ENCODE measurements around the gene IFTAP. TPM values are rescaled to one million over a fixed set of nuclear protein-coding genes. Genes with fewer than 3 reads are reported as not detected.
"Not testable (repeated sequence)": the region's sequence is repeated elsewhere in the genome, so short reads cannot be mapped to it uniquely, and the experiment has no call there.

The IFTAP gene
- total RNA-seq, 6 experiments from 2014 or later: 5.2 to 11.4 (median 8.6) TPM

DNA sequence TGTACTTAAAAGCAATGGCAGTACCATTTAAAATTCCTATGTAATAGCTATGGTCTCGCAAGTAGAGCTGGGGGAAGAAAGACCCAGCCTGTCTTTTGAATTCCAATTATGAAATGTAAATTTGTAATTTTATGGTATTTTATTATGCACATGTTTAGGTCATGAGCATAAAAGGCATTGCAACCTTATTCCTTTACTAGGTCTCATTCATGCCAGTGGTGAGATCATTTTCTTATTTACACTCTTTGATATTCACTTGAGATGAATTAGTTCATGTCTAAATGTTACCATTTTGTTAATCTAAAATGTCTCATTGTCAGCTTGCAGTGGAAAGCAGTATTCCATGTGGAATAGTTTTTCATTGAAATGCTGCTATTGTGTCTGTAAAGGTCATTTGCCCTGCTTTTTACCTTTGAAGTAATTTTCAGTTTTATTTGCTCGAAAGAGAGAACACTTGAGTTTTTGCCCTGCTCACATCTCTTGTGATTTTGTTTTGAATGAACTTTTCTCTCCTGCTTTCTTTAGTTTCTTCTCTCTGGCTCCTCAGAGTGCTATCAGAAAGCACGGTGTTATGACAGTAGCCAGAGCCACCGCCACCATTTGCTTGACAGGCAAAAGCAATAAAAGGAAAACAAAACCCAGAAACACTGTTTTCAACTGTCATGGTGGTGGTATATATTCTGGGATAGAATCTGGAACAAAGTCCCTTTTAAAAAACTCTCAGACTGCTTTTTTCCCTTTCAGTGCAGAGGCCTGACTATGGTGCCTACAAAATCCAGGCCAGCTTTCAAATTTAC is 41.0 kb downstream of the IFTAP start:
- peaks cover 0 to 6% (median 0%) of the 10 kb centered on the region in 4 donors for H3K36me3 ChIP-seq
- 67% methylated on average over 4 of the region's 4 CpGs for WGBS (ENCODE audit: insufficient coverage, low coverage, low lambda C conversion rate, missing lambda C conversion rate)
- intact Hi-C loops (cut with DNase I): no loop called here
- no peaks in the 10 kb centered on the region for H3K9me3 ChIP-seq
- DNase-seq (no peak), ATAC-seq (no peak)
- no peaks in the 10 kb centered on the region for H3K27me3 ChIP-seq
- no peak overlapping the region for H3K27ac ChIP-seq
- no peak for TF ChIP-seq POLR2A (IDR thresholded peaks at IDR 0.05)
- TF ChIP-seq, protein P1, sequence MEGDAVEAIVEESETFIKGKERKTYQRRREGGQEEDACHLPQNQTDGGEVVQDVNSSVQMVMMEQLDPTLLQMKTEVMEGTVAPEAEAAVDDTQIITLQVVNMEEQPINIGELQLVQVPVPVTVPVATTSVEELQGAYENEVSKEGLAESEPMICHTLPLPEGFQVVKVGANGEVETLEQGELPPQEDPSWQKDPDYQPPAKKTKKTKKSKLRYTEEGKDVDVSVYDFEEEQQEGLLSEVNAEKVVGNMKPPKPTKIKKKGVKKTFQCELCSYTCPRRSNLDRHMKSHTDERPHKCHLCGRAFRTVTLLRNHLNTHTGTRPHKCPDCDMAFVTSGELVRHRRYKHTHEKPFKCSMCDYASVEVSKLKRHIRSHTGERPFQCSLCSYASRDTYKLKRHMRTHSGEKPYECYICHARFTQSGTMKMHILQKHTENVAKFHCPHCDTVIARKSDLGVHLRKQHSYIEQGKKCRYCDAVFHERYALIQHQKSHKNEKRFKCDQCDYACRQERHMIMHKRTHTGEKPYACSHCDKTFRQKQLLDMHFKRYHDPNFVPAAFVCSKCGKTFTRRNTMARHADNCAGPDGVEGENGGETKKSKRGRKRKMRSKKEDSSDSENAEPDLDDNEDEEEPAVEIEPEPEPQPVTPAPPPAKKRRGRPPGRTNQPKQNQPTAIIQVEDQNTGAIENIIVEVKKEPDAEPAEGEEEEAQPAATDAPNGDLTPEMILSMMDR (IDR thresholded peaks at IDR 0.05): no peak
- no peaks in the 10 kb centered on the region for H3K4me1 ChIP-seq
- no peak overlapping the region for H3K4me3 ChIP-seq

DNA sequence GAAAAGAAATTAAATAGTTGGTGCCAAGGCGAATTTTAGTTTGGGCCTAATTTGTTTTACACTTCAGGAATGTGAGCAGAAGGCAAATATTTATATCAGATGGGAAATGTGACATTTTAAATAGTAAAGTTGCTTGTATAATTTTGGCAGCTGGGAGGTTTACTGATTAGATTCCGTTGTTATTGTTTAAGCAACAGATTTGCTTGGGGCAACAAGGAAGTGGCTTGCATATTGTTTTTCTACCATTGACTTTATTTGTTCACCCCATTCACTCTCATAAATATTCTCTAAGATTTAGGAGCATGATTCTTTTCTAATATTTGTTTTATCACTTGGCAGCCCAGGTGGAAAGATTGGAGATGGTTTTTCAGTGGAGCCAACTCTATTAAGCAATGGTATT is 44.3 kb downstream of the IFTAP start:
- Histone ChIP-seq H3K27me3 (no peaks in the 10 kb centered on the region), H3K4me3 (no peak overlapping the region), H3K27ac (no peak overlapping the region), H3K9me3 (no peaks in the 10 kb centered on the region), H3K36me3 (peaks cover 0 to 5% (median 0%) of the 10 kb centered on the region in 4 donors), H3K4me1 (no peaks in the 10 kb centered on the region)
- TF ChIP-seq POLR2A (IDR thresholded peaks at IDR 0.05): no peak
- TF ChIP-seq, protein P1 (IDR thresholded peaks at IDR 0.05): no peak
- ATAC-seq: no peak
- WGBS (ENCODE audit: insufficient coverage, low coverage, low lambda C conversion rate, missing lambda C conversion rate): 41% methylated on average over 2 of the region's 2 CpGs
- intact Hi-C loops (cut with DNase I): no loop called here
- no peak for DNase-seq

DNA sequence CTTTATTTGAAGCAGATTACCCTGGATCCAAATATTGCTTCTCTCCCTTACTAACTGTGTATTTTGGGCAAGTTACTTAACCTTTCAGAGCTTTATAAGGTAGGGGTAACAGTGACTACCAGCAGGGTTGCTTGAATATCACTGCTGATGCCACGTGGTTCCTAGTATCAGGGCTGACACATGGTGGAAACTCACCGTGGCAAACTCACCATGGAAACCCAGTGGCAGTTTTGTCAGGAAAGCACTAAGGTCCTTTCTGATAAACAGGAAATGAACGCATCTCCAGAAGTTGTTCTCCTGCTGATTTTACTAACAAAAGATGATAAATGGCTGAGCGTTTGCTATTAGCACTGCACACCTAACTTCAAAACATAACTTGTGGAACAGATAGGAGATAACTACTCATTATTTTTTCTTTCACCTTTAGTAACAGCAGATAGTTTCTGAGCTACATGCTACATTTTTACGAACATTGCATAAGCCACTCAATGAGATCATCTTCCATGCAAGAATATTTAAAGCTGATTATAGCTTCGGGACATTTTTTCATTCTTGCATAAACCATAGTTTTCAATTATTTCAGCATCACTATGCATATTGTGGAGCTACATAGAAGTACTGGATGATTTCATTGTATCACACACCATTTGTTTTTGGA is 63.4 kb downstream of the IFTAP start:
- WGBS (ENCODE audit: insufficient coverage, low coverage, low lambda C conversion rate, missing lambda C conversion rate): 87% methylated on average over 4 of the region's 6 CpGs
- no peaks in the 10 kb centered on the region for H3K4me1 ChIP-seq
- H3K9me3 ChIP-seq: no peaks in the 10 kb centered on the region
- no peak for TF ChIP-seq POLR2A (IDR thresholded peaks at IDR 0.05)
- TF ChIP-seq, protein P1 (IDR thresholded peaks at IDR 0.05): no peak
- no peaks in the 10 kb centered on the region for H3K36me3 ChIP-seq
- DNase-seq (no peak), ATAC-seq (no peak)
- intact Hi-C loops (cut with DNase I): no loop called here
- H3K4me3 ChIP-seq: no peak overlapping the region
- no peak overlapping the region for H3K27ac ChIP-seq
- no peaks in the 10 kb centered on the region for H3K27me3 ChIP-seq

- intact Hi-C loops (cut with DNase I): loop anchor here in 1 of 2 donors (10.0 kb wide), 1 partner anchor 97 kb away; the partner anchor contains the start of gene RAG1
- not testable (repeated sequence) for H3K27me3 ChIP-seq, DNase-seq, H3K9me3 ChIP-seq, H3K4me3 ChIP-seq, H3K4me1 ChIP-seq, H3K36me3 ChIP-seq, ATAC-seq, H3K27ac ChIP-seq
- WGBS (ENCODE audit: insufficient coverage, low coverage, low lambda C conversion rate, missing lambda C conversion rate): 100% methylated on average over 1 of the region's 2 CpGs
Observed at GRCh38 chr11:36661359-36661758, 67.1 kb downstream of the IFTAP start.
